RCC 7860 (cell line): ENCODE data around the gene CAMSAP3.

Experiments
- DNase-seq: peaks from one replicate; pipeline ENCODE4 v3.0.0-alpha.2; 2015; ENCODE audit warnings: low spot score
- FAIRE-seq: peaks from 2 replicates; lab custom pipeline; 2012; peaks lifted over from hg19 to GRCh38; lab: Jason Lieb, UNC

CAMSAP3 gene, protein sequence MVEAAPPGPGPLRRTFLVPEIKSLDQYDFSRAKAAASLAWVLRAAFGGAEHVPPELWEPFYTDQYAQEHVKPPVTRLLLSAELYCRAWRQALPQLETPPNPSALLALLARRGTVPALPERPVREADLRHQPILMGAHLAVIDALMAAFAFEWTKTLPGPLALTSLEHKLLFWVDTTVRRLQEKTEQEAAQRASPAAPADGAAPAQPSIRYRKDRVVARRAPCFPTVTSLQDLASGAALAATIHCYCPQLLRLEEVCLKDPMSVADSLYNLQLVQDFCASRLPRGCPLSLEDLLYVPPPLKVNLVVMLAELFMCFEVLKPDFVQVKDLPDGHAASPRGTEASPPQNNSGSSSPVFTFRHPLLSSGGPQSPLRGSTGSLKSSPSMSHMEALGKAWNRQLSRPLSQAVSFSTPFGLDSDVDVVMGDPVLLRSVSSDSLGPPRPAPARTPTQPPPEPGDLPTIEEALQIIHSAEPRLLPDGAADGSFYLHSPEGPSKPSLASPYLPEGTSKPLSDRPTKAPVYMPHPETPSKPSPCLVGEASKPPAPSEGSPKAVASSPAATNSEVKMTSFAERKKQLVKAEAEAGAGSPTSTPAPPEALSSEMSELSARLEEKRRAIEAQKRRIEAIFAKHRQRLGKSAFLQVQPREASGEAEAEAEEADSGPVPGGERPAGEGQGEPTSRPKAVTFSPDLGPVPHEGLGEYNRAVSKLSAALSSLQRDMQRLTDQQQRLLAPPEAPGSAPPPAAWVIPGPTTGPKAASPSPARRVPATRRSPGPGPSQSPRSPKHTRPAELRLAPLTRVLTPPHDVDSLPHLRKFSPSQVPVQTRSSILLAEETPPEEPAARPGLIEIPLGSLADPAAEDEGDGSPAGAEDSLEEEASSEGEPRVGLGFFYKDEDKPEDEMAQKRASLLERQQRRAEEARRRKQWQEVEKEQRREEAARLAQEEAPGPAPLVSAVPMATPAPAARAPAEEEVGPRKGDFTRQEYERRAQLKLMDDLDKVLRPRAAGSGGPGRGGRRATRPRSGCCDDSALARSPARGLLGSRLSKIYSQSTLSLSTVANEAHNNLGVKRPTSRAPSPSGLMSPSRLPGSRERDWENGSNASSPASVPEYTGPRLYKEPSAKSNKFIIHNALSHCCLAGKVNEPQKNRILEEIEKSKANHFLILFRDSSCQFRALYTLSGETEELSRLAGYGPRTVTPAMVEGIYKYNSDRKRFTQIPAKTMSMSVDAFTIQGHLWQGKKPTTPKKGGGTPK

DNA sequence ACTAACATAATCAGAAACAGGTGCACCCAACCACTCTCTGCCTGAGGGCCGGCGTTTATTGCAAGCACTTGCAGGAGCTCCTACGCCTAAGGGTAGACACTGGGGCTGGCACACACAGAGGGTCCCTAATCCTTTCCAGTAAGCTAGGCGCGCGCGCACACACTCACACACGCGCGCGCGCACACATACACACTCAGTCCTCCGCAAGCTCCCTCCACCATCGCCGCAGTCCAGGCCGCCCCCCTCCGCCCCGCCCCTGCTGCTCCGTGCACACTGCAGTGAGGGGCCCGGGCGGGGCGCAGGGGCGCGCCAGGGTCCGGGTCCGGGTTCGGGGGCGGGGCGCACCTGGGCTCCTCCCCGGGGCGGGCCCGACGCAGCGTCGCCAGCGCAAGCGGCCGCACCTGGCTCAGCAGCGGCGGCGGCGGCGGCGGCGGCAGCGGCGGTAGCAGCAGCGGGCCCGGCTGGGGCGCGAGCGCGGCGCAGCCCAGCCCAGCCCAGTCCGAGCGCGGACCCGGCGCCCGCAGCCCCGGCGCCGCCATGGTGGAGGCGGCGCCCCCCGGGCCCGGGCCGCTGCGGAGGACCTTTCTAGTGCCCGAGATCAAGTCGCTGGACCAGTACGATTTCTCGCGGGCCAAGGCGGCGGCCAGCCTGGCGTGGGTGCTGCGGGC is at the start of gene CAMSAP3:
CAMSAP3 (plus strand) TSS at position 398 of the 668 bp plus-strand sequence; CDS start at position 538, 140 bp downstream.
- FAIRE-seq (no peak), DNase-seq (no peak)

DNA sequence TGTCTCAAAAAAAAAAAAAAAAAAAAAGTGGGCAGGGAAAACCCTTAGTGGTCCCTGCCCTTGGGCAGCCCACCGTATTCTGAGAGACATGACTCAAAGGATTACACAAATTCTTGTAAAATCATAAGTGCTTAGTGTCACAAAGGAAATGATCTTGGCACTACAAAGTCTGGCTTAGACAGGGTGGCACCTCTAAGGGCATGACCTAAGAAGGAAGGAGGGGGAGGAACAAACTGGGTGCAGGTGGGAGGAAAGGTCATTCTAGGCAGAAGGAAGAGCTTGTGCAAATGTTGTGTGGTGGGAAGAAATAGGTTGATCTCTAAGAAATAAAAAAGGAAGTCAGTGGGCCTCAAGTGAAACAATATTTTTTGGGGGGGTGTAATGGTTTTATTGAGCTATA is 49.8 kb upstream of the CAMSAP3 start:
- FAIRE-seq (no peak), DNase-seq (no peak)

DNA sequence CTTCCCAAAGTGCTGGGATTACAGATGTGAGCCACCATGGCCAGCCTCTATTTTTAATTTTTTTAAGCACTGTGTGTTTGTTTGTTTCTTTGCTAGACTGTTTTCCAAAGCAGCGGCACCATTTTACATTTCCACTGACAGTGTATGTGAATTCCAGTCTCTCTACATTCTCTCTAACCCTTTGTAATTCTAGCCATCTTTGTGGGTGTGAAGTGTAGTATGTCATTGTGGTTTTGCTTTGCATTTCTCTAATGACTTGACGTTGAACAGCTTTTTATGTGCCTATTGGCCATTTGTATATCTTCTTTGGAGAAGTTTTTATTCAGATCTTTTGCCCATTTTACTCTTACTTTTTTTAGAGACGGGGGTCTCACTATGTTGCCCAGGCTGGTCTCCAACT is 48.5 kb upstream of the CAMSAP3 start:
- FAIRE-seq: no peak
- no peak for DNase-seq

DNA sequence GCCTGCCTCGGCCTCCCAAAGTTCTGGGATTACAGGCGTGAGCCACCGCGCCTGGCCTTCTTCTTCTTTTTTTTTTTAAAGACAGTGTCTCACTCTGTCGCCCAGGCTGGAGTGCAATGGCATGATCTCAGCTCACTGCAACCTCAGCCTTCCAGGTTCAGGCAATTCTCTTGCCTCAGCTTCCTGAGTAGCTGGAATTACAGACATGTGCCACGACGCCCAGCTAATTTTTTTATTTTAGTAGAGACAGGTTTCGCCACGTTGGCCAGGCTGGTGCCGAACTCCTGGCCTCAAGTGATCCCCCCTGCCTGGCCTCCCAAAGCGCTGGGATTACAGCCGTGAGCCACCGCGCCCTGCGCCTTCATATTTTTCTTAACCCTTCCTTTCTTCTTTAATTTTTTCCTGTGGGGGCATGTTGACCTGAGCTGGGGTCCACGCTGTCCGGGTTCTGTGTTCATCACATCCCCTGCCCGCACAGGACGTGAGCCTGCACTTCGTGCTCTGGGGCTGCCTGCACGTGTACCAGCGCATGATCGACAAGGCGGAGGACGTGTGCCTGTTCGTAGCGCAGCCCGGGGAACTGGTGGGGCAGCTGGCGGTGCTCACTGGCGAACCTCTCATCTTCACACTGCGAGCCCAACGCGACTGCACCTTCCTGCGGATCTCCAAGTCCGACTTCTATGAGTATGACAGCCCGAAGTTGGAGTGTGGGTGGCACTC is 46.1 kb upstream of the CAMSAP3 start:
- DNase-seq: no peak
- no peak for FAIRE-seq

DNA sequence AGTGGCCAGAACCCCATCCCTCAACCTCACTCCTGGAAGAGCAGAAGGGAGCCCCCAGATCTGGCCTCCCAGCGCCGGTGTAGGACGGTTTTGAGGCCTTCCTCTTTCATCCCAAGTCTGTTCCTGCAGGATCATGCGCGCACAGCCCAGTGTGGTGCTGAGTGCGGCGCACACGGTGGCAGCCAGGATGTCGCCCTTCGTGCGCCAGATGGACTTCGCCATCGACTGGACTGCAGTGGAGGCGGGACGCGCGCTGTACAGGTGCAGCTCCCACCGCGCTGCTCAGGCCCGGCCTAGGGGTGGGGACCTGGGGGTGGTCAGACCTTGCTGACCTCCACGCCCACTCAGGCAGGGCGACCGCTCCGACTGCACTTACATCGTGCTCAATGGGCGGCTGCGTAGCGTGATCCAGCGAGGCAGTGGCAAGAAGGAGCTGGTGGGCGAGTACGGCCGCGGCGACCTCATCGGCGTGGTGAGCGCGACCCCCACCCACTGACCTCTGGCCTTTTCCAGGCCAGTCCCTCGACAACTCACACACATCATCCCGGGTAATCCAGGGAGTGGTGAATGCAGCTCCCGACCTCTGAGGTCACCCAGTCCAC is 45.4 kb upstream of the CAMSAP3 start:
- no peak for FAIRE-seq
- no peak for DNase-seq

DNA sequence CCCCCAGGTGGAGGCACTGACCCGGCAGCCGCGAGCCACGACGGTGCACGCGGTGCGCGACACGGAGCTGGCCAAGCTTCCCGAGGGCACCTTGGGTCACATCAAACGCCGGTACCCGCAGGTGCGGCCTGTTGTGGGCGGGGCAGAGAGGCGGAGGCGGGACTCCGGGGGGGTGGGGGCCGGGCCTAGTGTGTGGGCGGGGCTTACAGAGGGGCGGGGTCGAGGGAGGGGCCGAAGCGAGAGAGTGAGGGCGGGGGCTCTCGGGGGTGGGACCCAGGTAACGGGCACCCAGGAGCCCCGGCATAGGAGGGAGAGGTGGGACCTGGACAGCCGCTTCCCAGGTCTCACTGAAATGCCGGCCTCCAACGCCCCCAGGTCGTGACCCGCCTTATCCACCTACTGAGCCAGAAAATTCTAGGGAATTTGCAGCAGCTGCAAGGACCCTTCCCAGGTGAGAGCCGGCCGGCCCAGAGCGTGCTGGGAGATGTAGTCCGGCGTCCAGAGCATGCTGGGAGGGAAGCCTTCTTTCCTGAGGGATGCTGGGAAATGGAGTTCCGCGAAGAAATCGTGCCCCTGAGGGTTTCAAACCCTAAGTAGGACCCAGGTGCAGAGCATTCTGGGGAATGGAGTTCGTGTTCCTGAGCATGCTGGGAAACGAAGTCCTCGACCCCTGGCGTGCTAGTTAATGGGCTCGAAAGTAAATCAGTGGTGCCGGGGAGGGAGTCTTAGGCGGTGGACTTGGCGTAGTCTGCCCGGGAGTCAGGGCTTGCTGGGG is 44.5 kb upstream of the CAMSAP3 start:
- DNase-seq (no peak), FAIRE-seq (no peak)

DNA sequence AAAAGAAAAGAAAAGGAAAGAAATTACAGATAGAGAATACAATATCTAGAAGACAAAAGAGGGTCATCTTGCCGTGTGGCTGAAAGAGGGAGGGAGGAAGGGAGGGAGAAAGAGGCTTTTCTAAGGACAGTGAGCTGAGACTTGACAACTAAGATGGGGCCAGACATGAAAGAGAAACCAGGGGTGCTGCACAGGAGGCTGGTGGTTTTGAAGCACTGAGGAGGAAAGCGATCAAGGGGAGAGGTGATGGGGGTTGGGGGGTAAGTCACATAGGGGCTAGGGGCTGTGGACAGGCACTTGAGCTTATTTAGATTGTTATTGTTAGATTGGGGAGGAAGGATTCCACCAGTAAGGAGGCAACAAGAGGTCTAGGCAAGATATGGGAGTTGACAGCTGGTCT is 42.9 kb upstream of the CAMSAP3 start:
- FAIRE-seq (no peak), DNase-seq (no peak)

DNA sequence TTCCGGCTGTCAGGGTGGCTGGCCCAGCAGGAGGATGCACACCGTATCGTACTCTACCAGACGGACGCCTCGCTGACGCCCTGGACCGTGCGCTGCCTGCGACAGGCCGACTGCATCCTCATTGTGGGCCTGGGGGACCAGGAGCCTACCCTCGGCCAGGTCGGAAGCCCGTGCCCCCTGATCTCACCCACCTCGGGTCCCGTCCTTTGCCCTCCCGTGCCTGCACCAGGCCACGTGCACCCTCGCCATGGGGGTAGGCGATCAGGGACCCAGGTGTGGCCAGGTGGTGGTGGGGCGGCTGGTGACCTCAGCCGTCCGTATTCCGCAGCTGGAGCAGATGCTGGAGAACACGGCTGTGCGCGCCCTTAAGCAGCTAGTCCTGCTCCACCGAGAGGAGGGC is 41.1 kb upstream of the CAMSAP3 start:
- DNase-seq (no peak), FAIRE-seq (no peak)

DNA sequence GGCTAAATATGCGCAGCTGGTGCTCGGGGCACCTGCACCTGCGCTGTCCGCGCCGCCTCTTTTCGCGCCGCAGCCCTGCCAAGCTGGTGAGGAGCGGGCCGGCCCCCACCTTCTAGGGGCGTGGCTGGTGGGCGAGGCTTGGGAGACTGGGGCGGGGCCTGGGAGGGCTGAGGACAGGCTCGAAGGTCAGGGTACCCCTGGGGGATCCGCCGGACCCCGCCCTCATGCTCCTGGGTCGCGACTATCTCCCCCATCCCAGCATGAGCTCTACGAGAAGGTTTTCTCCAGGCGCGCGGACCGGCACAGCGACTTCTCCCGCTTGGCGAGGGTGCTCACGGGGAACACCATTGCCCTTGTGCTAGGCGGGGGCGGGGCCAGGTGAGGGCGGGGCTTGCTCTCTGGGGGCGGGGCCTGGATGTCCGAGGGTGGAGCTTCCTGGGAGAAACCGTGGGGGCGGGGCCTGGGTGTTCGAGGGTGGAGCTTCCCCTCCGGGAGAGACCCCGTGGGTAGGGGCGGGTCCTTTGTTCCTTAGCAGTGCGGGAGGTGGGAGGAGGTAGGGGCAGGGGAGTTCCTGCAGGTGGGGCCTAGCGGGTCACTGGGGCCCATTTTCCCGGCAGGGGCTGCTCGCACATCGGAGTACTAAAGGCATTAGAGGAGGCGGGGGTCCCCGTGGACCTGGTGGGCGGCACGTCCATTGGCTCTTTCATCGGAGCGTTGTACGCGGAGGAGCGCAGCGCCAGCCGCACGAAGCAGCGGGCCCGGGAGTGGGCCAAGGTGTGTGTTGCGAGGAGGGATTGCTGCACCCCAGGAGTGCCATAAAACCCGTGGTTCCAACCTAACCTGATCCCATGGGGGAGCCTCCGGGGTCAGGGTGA is 40.4 kb upstream of the CAMSAP3 start:
- FAIRE-seq (no peak), DNase-seq (no peak)

DNA sequence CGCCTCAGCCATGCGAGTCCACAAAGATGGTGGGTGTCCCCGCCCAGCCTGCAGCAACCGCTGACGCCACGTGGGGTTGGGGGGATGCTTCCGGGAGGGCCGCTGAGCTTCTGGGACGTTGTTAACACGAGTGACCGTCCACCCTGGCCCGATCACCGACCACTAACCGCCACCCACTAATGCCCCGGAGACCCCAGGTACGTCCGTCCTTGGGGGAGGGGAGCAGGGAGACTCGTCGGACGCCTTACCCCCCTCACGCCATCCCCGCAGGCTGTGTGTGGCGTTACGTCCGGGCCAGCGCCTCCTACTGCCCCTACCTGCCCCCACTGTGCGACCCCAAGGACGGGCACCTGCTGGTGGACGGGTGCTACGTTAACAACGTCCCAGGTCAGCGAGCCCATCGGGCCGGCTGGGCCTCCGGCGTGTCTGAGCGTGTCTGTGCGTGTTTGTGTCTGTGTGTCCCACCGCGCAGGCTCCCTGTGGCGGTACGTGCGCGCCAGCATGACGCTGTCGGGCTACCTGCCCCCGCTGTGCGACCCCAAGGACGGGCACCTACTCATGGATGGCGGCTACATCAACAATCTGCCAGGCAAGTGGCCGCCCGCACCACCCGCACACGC is 38.9 kb upstream of the CAMSAP3 start:
- DNase-seq (no peak), FAIRE-seq (no peak)

DNA sequence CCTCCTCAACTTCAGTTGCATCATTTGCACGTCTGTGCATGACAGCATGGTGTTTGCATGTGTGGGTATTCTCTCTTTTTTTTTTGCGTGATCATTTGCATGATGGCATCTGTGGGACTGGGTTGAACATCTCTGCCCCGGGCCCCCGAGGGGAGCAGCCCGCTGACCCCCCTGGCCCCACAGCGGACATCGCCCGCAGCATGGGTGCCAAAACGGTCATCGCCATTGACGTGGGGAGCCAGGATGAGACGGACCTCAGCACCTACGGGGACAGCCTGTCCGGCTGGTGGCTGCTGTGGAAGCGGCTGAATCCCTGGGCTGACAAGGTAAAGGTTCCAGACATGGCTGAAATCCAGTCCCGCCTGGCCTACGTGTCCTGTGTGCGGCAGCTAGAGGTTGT is 37.0 kb upstream of the CAMSAP3 start:
- no peak for FAIRE-seq
- no peak for DNase-seq

DNA sequence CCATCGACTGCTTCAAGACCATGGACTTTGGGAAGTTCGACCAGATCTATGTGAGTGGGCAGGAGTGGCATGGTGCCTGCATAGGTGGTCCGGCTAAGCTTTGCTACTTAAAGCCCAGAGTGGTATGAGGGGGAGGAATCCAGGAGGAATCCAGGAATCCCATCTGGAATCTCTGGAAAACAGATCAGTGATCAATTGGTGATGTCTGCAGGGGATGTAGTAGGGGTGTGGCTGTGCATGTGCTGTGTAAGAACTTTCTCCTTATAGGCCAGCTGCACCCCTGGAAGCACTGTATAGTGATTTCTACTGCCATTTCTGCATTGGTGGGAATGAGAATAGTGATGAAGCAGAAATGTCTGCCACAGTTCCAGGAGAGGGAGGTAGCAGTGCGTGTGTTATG is 36.6 kb upstream of the CAMSAP3 start:
- DNase-seq: no peak
- no peak for FAIRE-seq

DNA sequence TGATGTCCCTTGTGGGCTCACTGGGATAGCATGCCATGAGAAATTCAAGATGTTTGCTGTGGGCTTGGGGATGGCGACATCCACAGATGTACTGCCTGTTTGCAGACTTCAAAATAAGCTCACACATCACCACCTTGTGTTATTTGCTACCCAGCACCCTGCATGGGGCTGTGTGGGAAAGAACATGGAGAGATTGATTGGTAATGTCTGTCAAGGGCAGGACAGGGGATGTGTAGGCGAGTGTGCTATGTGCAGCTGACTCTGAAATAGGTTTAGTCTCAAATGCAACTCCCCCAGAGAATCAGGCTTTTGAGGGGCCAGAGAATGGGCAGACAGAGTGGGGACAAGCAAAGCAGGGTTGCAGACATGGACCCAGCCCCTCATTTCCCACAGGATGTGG is 35.4 kb upstream of the CAMSAP3 start:
- FAIRE-seq: no peak

DNA sequence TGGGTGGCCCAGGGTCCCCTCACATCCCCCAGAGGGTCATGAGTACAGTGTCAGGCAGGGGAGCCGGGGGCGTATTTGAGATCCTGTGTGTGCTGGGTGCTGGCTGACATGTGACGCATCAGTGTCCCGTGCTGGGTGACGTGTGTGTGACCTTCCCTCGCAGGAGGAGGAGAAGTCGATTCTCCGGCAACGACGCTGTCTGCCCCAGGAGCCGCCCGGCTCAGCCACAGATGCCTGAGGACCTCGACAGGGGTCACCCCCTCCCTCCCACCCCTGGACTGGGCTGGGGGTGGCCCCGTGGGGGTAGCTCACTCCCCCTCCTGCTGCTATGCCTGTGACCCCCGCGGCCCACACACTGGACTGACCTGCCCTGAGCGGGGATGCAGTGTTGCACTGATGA is 34.3 kb upstream of the CAMSAP3 start:
- no peak for FAIRE-seq
- DNase-seq: no peak

More for the DNA sequence above, 35.4 kb upstream of the CAMSAP3 start:
- no peak for DNase-seq

DNA sequence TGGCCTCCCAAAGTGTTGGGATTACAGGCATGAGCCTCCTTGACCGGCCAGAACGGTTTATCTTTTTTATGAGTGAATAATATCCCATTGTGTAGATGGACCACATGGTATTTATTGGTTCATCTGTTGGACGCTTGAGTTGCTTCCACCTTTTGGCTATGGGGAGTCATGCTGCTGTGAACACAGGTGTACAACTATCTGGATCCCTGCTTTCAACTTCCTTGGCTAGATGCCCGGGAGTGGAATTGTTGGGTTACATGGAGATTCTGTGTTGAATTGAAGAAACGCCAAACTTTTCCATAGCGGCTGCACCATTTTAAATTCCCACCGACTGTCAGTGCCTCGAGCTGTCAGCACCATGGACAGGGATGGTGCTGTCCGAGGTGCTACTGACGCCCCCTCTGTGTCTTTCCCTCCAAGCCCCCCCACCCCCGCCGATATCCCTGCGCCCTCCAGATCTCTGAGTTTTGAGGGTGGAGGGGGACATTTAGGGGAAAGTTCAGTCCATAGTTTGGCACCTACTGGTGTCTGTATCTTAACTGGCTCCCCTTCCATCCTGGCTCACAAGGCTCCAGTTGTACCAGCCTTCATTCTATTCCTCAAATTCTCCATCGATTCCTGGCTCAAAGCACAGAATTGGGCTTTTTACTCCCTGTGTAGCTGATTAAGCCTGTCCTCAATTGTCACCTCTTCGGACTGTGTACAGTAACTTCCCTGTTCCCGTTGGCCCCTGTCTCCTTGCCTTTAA is 32.8 kb upstream of the CAMSAP3 start:
- FAIRE-seq: no peak
- DNase-seq: no peak

DNA sequence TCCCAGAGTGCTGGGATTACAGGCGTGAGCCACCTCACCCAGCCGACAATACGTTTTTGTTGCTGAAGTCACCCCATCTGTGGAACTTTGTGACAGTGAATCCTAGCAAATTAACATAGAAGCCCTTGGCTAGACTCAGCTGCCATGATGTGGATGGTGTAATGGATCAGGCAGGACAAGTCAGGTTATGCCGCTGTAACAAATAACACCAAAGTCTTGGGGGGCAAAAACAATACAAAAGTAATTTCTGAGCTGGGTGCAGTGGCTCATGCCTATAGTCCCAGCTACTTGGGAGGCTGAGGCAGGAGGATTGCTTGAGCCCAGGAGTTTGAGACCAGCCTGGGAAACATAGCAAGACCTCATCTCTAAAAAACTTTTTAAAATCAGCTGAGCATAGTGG is 30.8 kb upstream of the CAMSAP3 start:
- FAIRE-seq (no peak), DNase-seq (no peak)

DNA sequence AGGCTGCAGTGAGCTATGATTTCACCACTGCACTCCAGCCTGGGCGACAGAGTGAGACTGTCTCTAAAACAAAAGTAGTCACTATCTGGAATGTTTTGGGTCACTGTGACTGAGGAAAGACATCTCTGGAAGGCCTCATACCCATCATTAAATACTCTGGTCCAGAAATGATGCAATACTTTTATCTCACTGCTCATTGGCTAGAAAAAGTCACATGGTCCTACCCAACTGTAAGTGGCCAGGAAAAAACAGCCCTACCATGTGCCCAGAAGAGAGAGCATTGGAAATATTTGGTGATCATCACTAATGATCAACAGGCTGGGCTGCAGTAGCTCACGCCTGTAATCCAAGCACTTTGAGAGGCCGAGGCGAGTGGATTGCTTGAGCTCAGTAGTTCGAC is 30.3 kb upstream of the CAMSAP3 start:
- FAIRE-seq (no peak), DNase-seq (no peak)
